HG03280 (cell line): ENCODE measurements around the gene RARB.

ENCODE experiments used
- ATAC-seq: cut with Tn5 transposase; IDR thresholded peaks from one replicate; pipeline ENCODE4 v1.9.1; 2021; ENCODE audit warnings: mild to moderate bottlenecking, moderate library complexity; ENCODE audit not compliant: unreplicated experiment

RARB gene

GRCh38 chr3:25542492-25543039 lies 114.5 kb downstream of the RARB start:
- no peak for ATAC-seq

- no peak for ATAC-seq
Measured at GRCh38 chr3:25547103-25547502, 119.0 kb downstream of the RARB start.

GRCh38 chr3:25547943-25548674 lies 120.0 kb downstream of the RARB start:
- ATAC-seq, result no peak

- ATAC-seq, result no peak
Measured at GRCh38 chr3:25548836-25549235, 120.8 kb downstream of the RARB start.

- no peak for ATAC-seq
Measured at GRCh38 chr3:25552251-25552650, 124.2 kb downstream of the RARB start.

- ATAC-seq, result no peak
Measured at GRCh38 chr3:25554376-25554775, 126.3 kb downstream of the RARB start.

- no peak for ATAC-seq
Measured at GRCh38 chr3:25555695-25556437, 127.8 kb downstream of the RARB start.

- no peak for ATAC-seq
Measured at GRCh38 chr3:25556447-25556846, 128.4 kb downstream of the RARB start.

- ATAC-seq, result no peak
Measured at GRCh38 chr3:25557694-25558093, 129.6 kb downstream of the RARB start.

GRCh38 chr3:25558121-25558520 lies 130.1 kb downstream of the RARB start:
- no peak for ATAC-seq

- no peak for ATAC-seq
Measured at GRCh38 chr3:25558796-25559195, 130.7 kb downstream of the RARB start.

GRCh38 chr3:25563601-25564000 lies 135.5 kb downstream of the RARB start:
- no peak for ATAC-seq

GRCh38 chr3:25564075-25564474 lies 136.0 kb downstream of the RARB start:
- no peak for ATAC-seq

GRCh38 chr3:25565807-25566206 lies 137.7 kb downstream of the RARB start:
- ATAC-seq, result no peak

GRCh38 chr3:25566358-25566920 lies 138.4 kb downstream of the RARB start:
- no peak for ATAC-seq

- no peak for ATAC-seq
Measured at GRCh38 chr3:25567388-25567787, 139.3 kb downstream of the RARB start.

- ATAC-seq, result no peak
Measured at GRCh38 chr3:25567806-25568524, 139.9 kb downstream of the RARB start.

GRCh38 chr3:25568525-25569078 lies 140.5 kb downstream of the RARB start:
- no peak for ATAC-seq

GRCh38 chr3:25571285-25571684 lies 143.2 kb downstream of the RARB start:
- ATAC-seq, result no peak

- no peak for ATAC-seq
Measured at GRCh38 chr3:25572336-25572735, 144.3 kb downstream of the RARB start.

GRCh38 chr3:25572919-25573385 lies 144.9 kb downstream of the RARB start:
- ATAC-seq, result no peak
